SH-SY5Y (cell line): ENCODE data around the gene CNTN5.

Experiments used
- GATA2 ChIP-seq: IDR thresholded peaks from 2 replicates; pipeline ENCODE4 v1.6.1; 2011; ENCODE audit warnings: mild to moderate bottlenecking, low read depth, low read length
- GATA3 ChIP-seq: IDR thresholded peaks from 2 replicates; pipeline ENCODE4 v1.6.1; 2011; ENCODE audit warnings: low read depth, mild to moderate bottlenecking, low read length, moderate library complexity

DNA sequence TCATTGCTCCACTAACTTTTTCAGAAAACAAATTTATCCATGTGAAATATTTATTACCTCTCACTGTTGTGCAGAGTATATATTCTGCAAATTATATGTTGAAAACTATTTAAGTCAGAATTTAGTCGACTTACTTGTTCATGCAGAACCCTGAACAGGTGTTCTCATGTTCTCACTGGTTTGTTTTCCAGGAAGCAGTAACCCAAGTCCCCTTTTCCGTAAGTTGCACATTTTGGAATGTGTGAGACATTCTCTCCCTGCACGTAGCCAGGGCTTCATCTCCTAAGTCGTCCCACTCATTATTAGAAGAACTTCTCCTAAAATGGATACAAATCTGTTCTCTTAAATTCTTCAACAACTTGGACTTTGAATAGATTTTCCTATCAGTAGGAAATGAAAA is 524.9 kb downstream of the CNTN5 start:
- TF ChIP-seq GATA2 (no peak), GATA3 (no peak)
